ENCODE measurements around the gene TMEM164. TPM values are rescaled to one million over a fixed set of nuclear protein-coding genes. Genes with fewer than 3 reads are reported as not detected.

The TMEM164 gene
- total RNA-seq, 1 donor from 2014 or later = 39.9 TPM

- no peak for DNase-seq (ENCODE audit: low spot score)
- intact Hi-C loops (cut with DNase I) = loop anchor here (5.0 to 10.0 kb wide), 2 partner anchors 64 to 137 kb away; partner anchors contain the start of gene AMMECR1
Measured at GRCh38 chrX:110180176-110180927, 177.4 kb downstream of the TMEM164 start.

DNA sequence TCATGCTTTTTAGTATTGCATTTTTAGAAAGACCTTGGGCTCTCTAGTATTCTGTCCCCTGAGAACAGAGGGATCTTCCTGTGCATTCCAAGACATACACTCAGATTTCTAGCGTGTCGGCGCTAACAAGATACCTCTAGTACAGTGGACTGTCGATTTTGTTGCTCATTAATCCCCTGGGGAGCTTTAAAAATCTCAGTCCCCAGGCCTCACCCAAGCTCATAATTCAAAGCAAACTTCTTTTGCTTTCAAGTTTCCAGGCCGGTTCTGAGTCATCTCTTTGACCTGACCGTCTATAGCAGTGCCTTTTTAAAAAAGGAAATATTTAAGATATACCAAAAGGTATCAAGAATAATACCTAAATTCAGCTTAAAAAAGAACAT lies 178.0 kb downstream of the TMEM164 start:
- no peak for DNase-seq (ENCODE audit: low spot score)
- intact Hi-C loops (cut with DNase I) = loop anchor here (5.0 to 10.0 kb wide), 2 partner anchors 64 to 136 kb away; partner anchors contain the start of gene AMMECR1

DNA sequence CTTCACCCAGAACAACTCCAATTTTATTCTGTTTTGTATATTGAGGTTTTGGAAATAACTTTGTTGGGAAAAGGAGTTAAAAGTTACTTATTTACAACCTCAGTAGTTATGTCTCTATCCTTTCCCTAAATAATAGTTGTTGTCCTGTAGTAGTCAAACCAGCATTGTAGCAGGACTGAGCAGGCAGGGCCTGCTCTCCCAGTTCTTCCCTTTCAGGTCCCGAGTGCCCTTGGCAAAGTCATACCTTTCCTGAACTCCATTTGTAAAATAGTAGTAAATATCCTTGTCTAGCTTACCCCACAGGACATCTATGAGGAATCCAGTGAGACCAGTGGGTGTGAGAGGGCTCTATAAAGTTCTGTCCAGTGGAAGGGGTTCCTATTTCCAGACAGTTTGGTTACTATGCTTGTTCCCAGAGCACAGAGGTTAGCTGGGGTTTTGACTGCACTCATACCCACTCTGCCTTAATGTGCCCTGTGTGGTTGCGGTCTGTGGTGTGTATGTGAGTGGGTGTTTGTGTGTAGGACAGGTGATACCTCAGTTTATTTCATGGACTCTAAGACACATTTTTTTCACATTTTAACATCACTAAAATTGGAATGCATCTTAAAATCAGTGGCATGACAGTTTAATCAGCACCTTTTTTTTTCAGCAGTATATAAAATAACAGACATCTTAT lies 178.7 kb downstream of the TMEM164 start:
- intact Hi-C loops (cut with DNase I) = loop anchor here (5.0 to 10.0 kb wide), 2 partner anchors 63 to 136 kb away; partner anchors contain the start of gene AMMECR1
- DNase-seq (ENCODE audit: low spot score) = no peak

DNA sequence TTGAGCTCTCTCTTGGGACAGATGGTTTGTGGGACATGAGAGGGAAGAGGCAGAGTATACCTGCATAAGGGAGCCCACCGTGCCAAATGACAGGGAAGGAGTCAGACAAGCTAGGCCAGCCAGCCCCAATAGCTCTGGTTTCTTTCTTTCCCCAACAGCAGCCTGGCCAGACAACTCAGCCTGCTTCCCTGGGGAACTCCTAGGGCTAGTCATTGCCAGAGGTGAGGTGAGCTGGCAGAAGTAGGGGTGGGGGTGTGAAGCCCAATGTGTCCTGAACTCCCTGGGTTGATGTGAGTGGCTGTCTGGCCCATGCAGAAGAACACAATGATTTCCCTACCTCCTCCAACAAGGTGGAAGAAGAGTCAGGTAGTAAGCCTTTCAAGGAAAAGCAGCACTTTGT lies 179.4 kb downstream of the TMEM164 start:
- no peak for DNase-seq (ENCODE audit: low spot score)
- intact Hi-C loops (cut with DNase I) = loop anchor here (5.0 to 10.0 kb wide), 2 partner anchors 62 to 135 kb away; partner anchors contain the start of gene AMMECR1

DNA sequence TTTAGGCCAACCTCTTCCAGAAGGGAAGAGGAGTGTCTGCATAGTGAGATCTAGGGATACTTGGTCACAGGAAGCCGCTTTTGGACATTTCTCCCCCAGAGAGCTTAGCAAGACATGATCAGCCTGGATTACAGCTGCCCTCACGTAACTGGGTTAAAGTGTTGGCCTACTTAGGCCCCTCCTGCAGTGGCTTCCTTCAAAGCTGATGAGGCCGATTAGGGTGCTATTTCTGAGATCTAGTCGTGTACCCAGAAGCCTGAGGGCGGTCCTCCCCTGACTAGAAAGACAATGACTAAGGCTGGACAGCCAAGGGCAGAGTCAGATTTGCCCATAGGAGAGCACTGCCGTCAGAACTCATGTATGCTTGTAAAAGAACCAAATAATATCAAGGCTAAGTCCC lies 180.0 kb downstream of the TMEM164 start:
- intact Hi-C loops (cut with DNase I) = loop anchor here (5.0 to 10.0 kb wide), 2 partner anchors 62 to 134 kb away; partner anchors contain the start of gene AMMECR1
- no peak for DNase-seq (ENCODE audit: low spot score)

GRCh38 chrX:110183314-110183713 lies 180.4 kb downstream of the TMEM164 start:
- intact Hi-C loops (cut with DNase I) = loop anchor here (5.0 to 10.0 kb wide), 2 partner anchors 61 to 134 kb away; partner anchors contain the start of gene AMMECR1
- DNase-seq (ENCODE audit: low spot score) = no peak

GRCh38 chrX:110188701-110189558 lies 186.0 kb downstream of the TMEM164 start:
- DNase-seq (ENCODE audit: low spot score) = no peak
- intact Hi-C loops (cut with DNase I) = loop anchor here (10.0 kb wide), 1 partner anchor 56 kb away; no protein-coding TSS in a partner anchor

DNA sequence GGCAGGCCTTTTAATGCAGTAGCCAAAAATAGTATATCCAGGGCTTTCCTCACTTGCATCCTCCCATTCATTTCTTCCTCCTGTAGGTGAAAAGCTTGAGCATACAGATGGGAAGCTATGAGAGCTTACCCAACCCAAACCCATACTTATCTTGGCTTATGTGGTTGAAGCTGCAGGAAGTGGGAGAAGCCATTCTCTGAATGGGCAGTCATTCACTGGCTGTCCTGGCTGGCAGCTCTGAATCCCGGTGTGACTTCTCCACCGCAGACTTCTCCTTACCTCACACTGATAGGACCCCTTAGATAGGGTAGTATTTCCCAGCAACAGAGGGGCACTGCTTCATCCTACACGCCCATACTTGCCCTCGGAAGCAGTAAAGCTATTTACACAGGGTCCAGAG lies 189.6 kb downstream of the TMEM164 start:
- DNase-seq (ENCODE audit: low spot score) = no peak
- intact Hi-C loops (cut with DNase I) = no loop called here

DNA sequence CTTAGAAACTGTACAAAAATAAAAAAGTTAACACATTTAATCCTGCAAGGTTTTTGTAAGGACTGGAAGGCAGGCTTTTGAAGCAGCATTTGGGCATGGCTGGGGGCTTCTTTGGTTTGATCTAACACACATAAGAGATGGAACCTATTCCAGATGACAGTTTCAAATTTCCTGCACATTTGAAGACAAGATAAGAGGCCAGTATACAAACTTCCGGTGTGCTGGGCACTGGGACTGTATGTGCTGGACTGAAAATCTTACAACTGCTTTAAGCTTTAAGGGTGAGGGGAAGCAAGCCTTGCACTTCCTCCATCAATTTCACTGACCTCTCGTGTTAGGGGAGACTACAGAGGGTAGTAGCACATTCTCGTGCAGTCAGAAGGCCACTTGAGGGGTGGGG lies 192.1 kb downstream of the TMEM164 start:
- DNase-seq (ENCODE audit: low spot score) = no peak
- intact Hi-C loops (cut with DNase I) = no loop called here

GRCh38 chrX:110201799-110202198 lies 198.9 kb downstream of the TMEM164 start:
- intact Hi-C loops (cut with DNase I) = no loop called here
- no peak for DNase-seq (ENCODE audit: low spot score)

- intact Hi-C loops (cut with DNase I) = no loop called here
- no peak for DNase-seq (ENCODE audit: low spot score)
Measured at GRCh38 chrX:110204986-110205385, 202.1 kb downstream of the TMEM164 start.

DNA sequence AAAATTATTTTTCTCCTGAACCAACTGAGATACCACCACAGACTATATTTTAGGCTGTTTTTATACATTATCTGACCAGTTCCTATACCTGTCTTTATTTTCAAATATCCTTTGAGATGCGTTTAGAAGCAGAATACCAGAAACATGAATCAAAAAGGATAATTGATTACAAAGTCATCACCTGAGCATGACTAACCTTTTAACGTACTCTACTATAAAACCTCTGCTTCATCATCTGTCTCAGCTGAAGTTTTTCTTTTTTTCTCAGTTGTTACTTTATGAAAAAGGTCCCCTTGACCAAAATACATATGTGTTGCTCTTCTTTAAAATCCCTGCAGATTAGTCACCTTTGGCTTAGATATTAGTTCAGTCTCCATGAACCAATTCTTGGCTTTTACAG lies 205.2 kb downstream of the TMEM164 start:
- intact Hi-C loops (cut with DNase I) = no loop called here
- DNase-seq (ENCODE audit: low spot score) = no peak

GRCh38 chrX:110210417-110211139 lies 207.7 kb downstream of the TMEM164 start:
- intact Hi-C loops (cut with DNase I) = no loop called here
- DNase-seq (ENCODE audit: low spot score) = no peak

- no peak for DNase-seq (ENCODE audit: low spot score)
- intact Hi-C loops (cut with DNase I) = no loop called here
Measured at GRCh38 chrX:110211340-110211739, 208.4 kb downstream of the TMEM164 start.

DNA sequence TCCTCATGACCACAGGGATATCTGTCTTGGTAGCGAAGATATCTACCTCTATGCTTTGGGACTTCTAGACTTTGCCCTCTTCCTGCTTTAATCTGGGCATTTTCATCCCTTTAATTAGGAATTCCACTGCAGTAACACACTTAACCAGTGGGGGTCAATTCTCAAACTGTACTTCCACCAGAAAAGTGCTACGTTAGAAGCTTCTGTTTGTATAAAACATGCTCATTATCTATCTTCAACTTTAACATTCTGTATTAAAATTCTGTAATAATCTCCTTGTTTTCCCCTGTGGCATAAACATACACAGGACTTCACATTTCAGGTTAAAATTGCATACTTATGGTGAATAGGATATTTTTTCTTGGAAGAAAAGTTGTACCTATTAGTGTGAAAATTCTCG lies 209.4 kb downstream of the TMEM164 start:
- intact Hi-C loops (cut with DNase I) = no loop called here
- no peak for DNase-seq (ENCODE audit: low spot score)

DNA sequence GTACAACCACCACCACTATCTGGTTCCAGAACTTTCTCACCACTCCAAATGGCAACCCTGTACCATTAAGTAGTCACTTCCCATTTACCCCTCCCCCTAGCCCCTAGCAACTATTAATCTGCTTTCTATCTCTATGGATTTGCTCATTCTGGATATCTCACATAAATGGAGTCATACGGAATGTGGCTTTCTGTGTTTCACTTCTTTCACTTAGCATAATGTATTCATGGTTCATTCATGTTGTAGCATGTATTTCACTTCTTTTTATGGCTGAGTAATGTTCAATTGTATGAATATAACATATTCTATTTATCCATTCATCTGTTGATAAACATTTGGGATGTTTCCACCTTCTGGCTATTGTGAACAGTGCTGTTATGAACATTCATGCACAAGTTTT lies 210.3 kb downstream of the TMEM164 start:
- DNase-seq (ENCODE audit: low spot score) = no peak
- intact Hi-C loops (cut with DNase I) = no loop called here

DNA sequence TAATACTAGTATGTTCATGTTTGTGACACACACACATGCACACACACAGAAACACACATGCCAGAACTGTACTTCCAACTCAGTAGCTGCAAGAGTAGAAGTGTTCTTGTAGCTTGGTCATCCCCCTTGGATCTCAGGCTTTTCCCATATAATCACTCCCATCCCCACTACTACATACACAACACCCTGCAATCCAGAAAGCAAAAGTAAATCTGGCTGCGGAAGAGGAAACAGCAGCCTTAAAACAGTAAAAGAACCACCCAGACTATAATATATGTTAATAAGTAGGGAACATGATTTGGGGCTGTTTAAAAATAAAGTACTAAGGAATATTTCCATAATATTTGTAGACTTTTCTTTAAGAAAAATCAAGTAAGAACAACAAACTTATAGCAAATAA lies 211.8 kb downstream of the TMEM164 start:
- intact Hi-C loops (cut with DNase I) = no loop called here
- DNase-seq (ENCODE audit: low spot score) = no peak

DNA sequence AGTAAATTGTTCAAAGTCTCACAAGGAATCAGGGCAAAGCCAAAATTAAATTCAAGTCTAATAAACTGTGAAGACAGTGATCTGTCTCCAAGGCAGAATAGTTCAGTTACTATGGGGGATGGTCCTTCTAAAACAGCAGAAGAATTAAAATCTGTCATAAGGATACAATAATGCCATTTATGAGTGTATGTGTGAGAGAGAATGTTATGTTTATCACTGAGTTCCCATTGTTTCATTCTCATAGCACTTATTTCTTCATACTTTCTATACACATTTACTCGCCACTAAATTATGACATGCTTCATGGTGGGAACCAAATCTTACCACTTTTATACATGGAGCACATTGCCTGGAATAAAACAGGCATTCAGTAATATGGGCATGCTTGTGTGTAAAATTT lies 212.5 kb downstream of the TMEM164 start:
- intact Hi-C loops (cut with DNase I) = no loop called here
- no peak for DNase-seq (ENCODE audit: low spot score)

- no peak for DNase-seq (ENCODE audit: low spot score)
- intact Hi-C loops (cut with DNase I) = no loop called here
Measured at GRCh38 chrX:110216027-110216426, 213.1 kb downstream of the TMEM164 start.
